Hematopoietic multipotent progenitor cell treated with erythropoietin and hydrocortisone succinate and interleukin-3 and kit ligand, for 17 days (in vitro differentiated cells): ENCODE measurements around the gene RTEL1.
"Not testable (repeated sequence)": the region's sequence is repeated elsewhere in the genome, so short reads cannot be mapped to it uniquely, and the experiment has no call there.

Source experiments
- DNase-seq: peaks from one replicate; pipeline ENCODE4 v3.0.0-alpha.2; 2015; ENCODE audit warnings: low spot score

RTEL1 gene

GRCh38 chr20:63714858-63715257, 56.7 kb downstream of the RTEL1 start:
- DNase-seq, result no peak

GRCh38 chr20:63718996-63719395, 60.9 kb downstream of the RTEL1 start:
- no peak for DNase-seq

GRCh38 chr20:63722967-63723622, 65.0 kb downstream of the RTEL1 start:
- DNase-seq, result not testable (repeated sequence)

- not testable (repeated sequence) for DNase-seq
Observed at GRCh38 chr20:63730189-63730733, 72.1 kb downstream of the RTEL1 start.

GRCh38 chr20:63731410-63731809, 73.3 kb downstream of the RTEL1 start:
- no peak for DNase-seq

GRCh38 chr20:63732118-63733095, 74.3 kb downstream of the RTEL1 start:
- no peak for DNase-seq

- DNase-seq, result no peak
Observed at GRCh38 chr20:63733117-63733516, 75.0 kb downstream of the RTEL1 start.

GRCh38 chr20:63733579-63734081, 75.5 kb downstream of the RTEL1 start:
- no peak for DNase-seq

- no peak for DNase-seq
Observed at GRCh38 chr20:63734111-63734945, 76.2 kb downstream of the RTEL1 start.

GRCh38 chr20:63734946-63735858, 77.1 kb downstream of the RTEL1 start:
- no peak for DNase-seq

GRCh38 chr20:63735859-63736718, 78.0 kb downstream of the RTEL1 start, which contains the start of gene LIME1:
TSS of gene LIME1 (plus strand) at chr20:63736664. CDS start at chr20:63737550, 886 bp downstream.
- DNase-seq, result peak; percentile 16

- no peak for DNase-seq
Observed at GRCh38 chr20:63736893-63737694, 79.0 kb downstream of the RTEL1 start.

GRCh38 chr20:63737695-63737944, 79.5 kb downstream of the RTEL1 start:
- no peak for DNase-seq

GRCh38 chr20:63737945-63738686, 80.0 kb downstream of the RTEL1 start:
- no peak for DNase-seq

GRCh38 chr20:63738687-63739129, 80.6 kb downstream of the RTEL1 start:
- DNase-seq, result no peak

GRCh38 chr20:63739130-63740069, 81.3 kb downstream of the RTEL1 start, which contains the start of gene SLC2A4RG:
TSS of gene SLC2A4RG (plus strand) at chr20:63739776. CDS start at chr20:63739913, 137 bp downstream.
- DNase-seq, result peak; percentile 80

GRCh38 chr20:63740070-63740626, 82.0 kb downstream of the RTEL1 start:
- peak; percentile 52 for DNase-seq
